Measurements from ENCODE around the gene ARHGEF39. TPM values are rescaled to one million over a fixed set of nuclear protein-coding genes. Genes with fewer than 3 reads are reported as not detected.

Gene ARHGEF39
- polyA plus RNA-seq, 3 donors = 0.13 to 0.53 (median 0.42) TPM

DNA sequence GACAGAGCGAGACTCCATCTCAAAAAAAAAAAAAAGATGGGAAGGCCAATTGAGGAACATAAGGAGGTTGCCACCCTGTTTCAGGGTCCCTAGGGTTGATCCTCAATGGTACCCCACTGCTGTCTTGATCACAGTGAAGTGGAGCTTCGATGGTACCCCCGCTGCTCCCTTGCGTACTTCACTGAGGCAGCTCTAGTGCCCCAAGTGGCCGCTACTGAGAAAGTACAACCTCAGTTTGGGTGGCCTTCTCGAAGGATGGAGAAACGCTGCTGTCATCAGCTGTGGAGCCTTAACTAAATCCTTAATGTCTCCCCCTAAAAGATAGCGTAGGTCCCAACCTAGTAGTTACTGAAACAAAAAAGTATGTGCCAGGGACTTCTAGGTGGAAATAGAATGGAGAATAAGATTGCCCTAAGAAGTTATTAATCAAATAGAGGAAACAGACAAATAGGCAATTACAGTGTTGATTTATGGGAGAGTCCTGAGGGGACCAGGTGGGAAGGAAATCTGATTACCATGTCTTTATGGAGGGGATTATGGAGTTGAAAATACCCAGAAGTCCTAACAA lies 53.7 kb downstream of the ARHGEF39 start:
- no peak overlapping the region for H2AFZ ChIP-seq (ENCODE audit: insufficient read depth, low read depth, low read length, poor library complexity, severe bottlenecking)
- H3K9me3 ChIP-seq (replicated peaks in 1 of 2; ENCODE audit: control insufficient read depth in 1 of 2, insufficient read depth in 1 of 2, low read length in 2 of 2) = no peaks in the 10 kb centered on the region
- H3K27me3 ChIP-seq (ENCODE audit: control insufficient read depth in 2 of 2, insufficient read depth in 2 of 2, low read length in 2 of 2) = no peaks in the 10 kb centered on the region
- no peak overlapping the region for H3K27ac ChIP-seq (ENCODE audit: low read depth in 1 of 2, low read length in 2 of 2)
- peak; percentile 41 to 60 (median 59) for DNase-seq
- H4K20me1 ChIP-seq (ENCODE audit: insufficient read depth, low read length) = peaks cover 7% of the 10 kb centered on the region
- H3K9me3 Mint-ChIP-seq = no peaks in the 10 kb centered on the region
- no peak overlapping the region for H3K4me3 ChIP-seq (replicated peaks in 1 of 3; ENCODE audit: low read depth in 2 of 3, low read length in 3 of 3)
- H3K27ac Mint-ChIP-seq = no peak overlapping the region
- TF ChIP-seq, protein P1, sequence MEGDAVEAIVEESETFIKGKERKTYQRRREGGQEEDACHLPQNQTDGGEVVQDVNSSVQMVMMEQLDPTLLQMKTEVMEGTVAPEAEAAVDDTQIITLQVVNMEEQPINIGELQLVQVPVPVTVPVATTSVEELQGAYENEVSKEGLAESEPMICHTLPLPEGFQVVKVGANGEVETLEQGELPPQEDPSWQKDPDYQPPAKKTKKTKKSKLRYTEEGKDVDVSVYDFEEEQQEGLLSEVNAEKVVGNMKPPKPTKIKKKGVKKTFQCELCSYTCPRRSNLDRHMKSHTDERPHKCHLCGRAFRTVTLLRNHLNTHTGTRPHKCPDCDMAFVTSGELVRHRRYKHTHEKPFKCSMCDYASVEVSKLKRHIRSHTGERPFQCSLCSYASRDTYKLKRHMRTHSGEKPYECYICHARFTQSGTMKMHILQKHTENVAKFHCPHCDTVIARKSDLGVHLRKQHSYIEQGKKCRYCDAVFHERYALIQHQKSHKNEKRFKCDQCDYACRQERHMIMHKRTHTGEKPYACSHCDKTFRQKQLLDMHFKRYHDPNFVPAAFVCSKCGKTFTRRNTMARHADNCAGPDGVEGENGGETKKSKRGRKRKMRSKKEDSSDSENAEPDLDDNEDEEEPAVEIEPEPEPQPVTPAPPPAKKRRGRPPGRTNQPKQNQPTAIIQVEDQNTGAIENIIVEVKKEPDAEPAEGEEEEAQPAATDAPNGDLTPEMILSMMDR (IDR thresholded peaks at IDR 0.05) = peak; percentile 84
- H3K9ac ChIP-seq (ENCODE audit: insufficient read depth, low read length, poor library complexity, severe bottlenecking) = no peak overlapping the region
- no peak overlapping the region for H3K4me2 ChIP-seq (replicated peaks; ENCODE audit: extremely low read depth, low read length, poor library complexity, severe bottlenecking)
- peaks cover 27 to 29% of the 10 kb centered on the region in 2 donors for H3K36me3 Mint-ChIP-seq
- peaks cover 6 to 17% (median 6%) of the 10 kb centered on the region in 3 donors for H3K27me3 Mint-ChIP-seq (ENCODE audit: low read depth in 3 of 3)
- H3K4me1 Mint-ChIP-seq = peaks cover 21% of the 10 kb centered on the region
- intact Hi-C loops (cut with micrococcal nuclease) = no loop called here
- peak overlapping the region in 1 of 2 donors; percentile 11 for H3K4me3 Mint-ChIP-seq
- H3K36me3 ChIP-seq (replicated peaks in 1 of 2; ENCODE audit: control insufficient read depth in 1 of 2, insufficient read depth in 2 of 2, low read length in 2 of 2) = peaks cover 28% of the 10 kb centered on the region in 2 donors
- 7% methylated on average over 4 of the region's 8 CpGs for WGBS (ENCODE audit: insufficient coverage)
- H3K4me1 ChIP-seq (ENCODE audit: control insufficient read depth in 1 of 2, insufficient read depth in 2 of 2, low read length in 2 of 2) = peaks cover 5 to 7% of the 10 kb centered on the region in 2 donors
- H3K79me2 ChIP-seq (ENCODE audit: insufficient read depth, low read length) = peaks cover 6% of the 10 kb centered on the region

DNA sequence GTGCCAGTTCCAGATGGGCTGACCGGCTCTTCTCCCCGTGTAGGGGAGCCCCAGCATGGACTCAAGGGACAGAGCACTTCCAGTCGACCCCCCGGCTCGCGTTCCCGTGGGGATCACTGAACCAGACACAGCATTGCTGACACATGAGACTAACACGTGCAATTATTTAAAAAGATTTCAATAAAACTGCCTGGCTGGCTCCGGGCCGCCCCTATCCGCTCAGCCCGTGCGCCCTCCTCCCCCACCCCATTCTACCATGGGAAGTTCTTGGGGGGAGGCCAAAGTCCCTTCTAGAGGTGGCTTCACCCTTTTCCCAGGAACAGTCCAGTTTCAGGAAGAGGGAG lies 55.2 kb downstream of the ARHGEF39 start:
- Mint-ChIP-seq H3K4me3 (no peak overlapping the region), H3K27ac (peak overlapping the region in 2 of 7 donors; percentile 21 to 69), H3K36me3 (peaks cover 25 to 29% of the 10 kb centered on the region in 2 donors), H3K9me3 (no peaks in the 10 kb centered on the region), H3K4me1 (peaks cover 22% of the 10 kb centered on the region), H3K27me3 (ENCODE audit: low read depth in 3 of 3) (peaks cover 2 to 5% (median 3%) of the 10 kb centered on the region in 3 donors)
- peaks cover 13% of the 10 kb centered on the region for H4K20me1 ChIP-seq (ENCODE audit: insufficient read depth, low read length)
- no peak for DNase-seq
- H3K27me3 ChIP-seq (ENCODE audit: control insufficient read depth in 2 of 2, insufficient read depth in 2 of 2, low read length in 2 of 2) = no peaks in the 10 kb centered on the region
- no peak overlapping the region for H3K9ac ChIP-seq (ENCODE audit: insufficient read depth, low read length, poor library complexity, severe bottlenecking)
- H3K9me3 ChIP-seq (replicated peaks in 1 of 2; ENCODE audit: control insufficient read depth in 1 of 2, insufficient read depth in 1 of 2, low read length in 2 of 2) = no peaks in the 10 kb centered on the region
- no peak overlapping the region for H3K27ac ChIP-seq (ENCODE audit: low read depth in 1 of 2, low read length in 2 of 2)
- H3K4me1 ChIP-seq (ENCODE audit: control insufficient read depth in 1 of 2, insufficient read depth in 2 of 2, low read length in 2 of 2) = peaks cover 13 to 17% of the 10 kb centered on the region in 2 donors
- 91% methylated on average over 5 of the region's 13 CpGs for WGBS (ENCODE audit: insufficient coverage)
- H3K79me2 ChIP-seq (ENCODE audit: insufficient read depth, low read length) = peaks cover 12% of the 10 kb centered on the region
- intact Hi-C loops (cut with micrococcal nuclease) = loop anchor here (5.0 to 10.0 kb wide), 5 partner anchors 48 to 205 kb away; partner anchors contain the start of genes CCDC107 (in 1 of the 2), CREB3 (in 1 of the 2), GBA2 (in 1 of the 2) and HINT2 (in 1 of the 2)
- H2AFZ ChIP-seq (ENCODE audit: insufficient read depth, low read depth, low read length, poor library complexity, severe bottlenecking) = no peak overlapping the region
- H3K36me3 ChIP-seq (replicated peaks in 1 of 2; ENCODE audit: control insufficient read depth in 1 of 2, insufficient read depth in 2 of 2, low read length in 2 of 2) = peaks cover 28% of the 10 kb centered on the region in 2 donors
- no peak overlapping the region for H3K4me3 ChIP-seq (replicated peaks in 1 of 3; ENCODE audit: low read depth in 2 of 3, low read length in 3 of 3)
- no peak overlapping the region for H3K4me2 ChIP-seq (replicated peaks; ENCODE audit: extremely low read depth, low read length, poor library complexity, severe bottlenecking)
- TF ChIP-seq, protein P1 (IDR thresholded peaks at IDR 0.05) = no peak

Small RNA genes lying within 50 kb of the gene (small RNA-seq; reads per million reads assigned to genes)
- gene RMRP (ENCODE audit: insufficient read length, low read depth) (not detected), gene RN7SL22P (ENCODE audit: insufficient read length, low read depth) (not detected)

Other genes starting within 250 kb of the ARHGEF39 start
- gene RUSC2, start 175.1 kb downstream of the ARHGEF39 start, polyA plus RNA-seq = 10 to 100 TPM in 1 of 3 donors, 1 to 10 TPM in 2; 2.2 to 18.8 (median 3.7) TPM
- gene TESK1, start 59.9 kb downstream of the ARHGEF39 start, polyA plus RNA-seq = 10 to 100 TPM in 1 of 3 donors, 1 to 10 TPM in 2; 2.9 to 38.3 (median 2.9) TPM
- gene CD72, start 46.8 kb downstream of the ARHGEF39 start, polyA plus RNA-seq = 1 to 10 TPM; 1.6 to 6.8 (median 1.8) TPM
- under 1 TPM in 2 of 3 donors, not detected in 1; 0.27 to 0.36 TPM for gene SIT1, start 14.3 kb downstream of the ARHGEF39 start, polyA plus RNA-seq
- 10 to 100 TPM in 1 of 3 donors, not detected in 2; 13.3 TPM for gene RMRP, start 7.2 kb downstream of the ARHGEF39 start, polyA plus RNA-seq
- 10 to 100 TPM; 17.2 to 32.6 (median 23.2) TPM for gene CCDC107, start 6.9 kb downstream of the ARHGEF39 start, polyA plus RNA-seq
- not detected for gene CA9, start 8.7 kb upstream of the ARHGEF39 start, polyA plus RNA-seq
- 1 to 10 TPM in 1 of 3 donors, not detected in 2; 7.7 TPM for gene TPM2, start 24.7 kb upstream of the ARHGEF39 start, polyA plus RNA-seq
- 100 to 1,000 TPM in 1 of 3 donors, 10 to 100 TPM in 2; 46.6 to 251 (median 93.0) TPM for gene TLN1, start 67.0 kb upstream of the ARHGEF39 start, polyA plus RNA-seq
- gene CREB3, start 67.5 kb upstream of the ARHGEF39 start, polyA plus RNA-seq = 10 to 100 TPM; 17.4 to 38.7 (median 32.2) TPM
- 100 to 1,000 TPM in 1 of 3 donors, 10 to 100 TPM in 2; 18.1 to 130 (median 26.4) TPM for gene GBA2, start 84.0 kb upstream of the ARHGEF39 start, polyA plus RNA-seq
- 1 to 10 TPM; 2.3 to 9.0 (median 3.3) TPM for gene RGP1, start 84.1 kb upstream of the ARHGEF39 start, polyA plus RNA-seq
- not detected for gene MSMP, start 89.1 kb upstream of the ARHGEF39 start, polyA plus RNA-seq
- gene NPR2, start 126.4 kb upstream of the ARHGEF39 start, polyA plus RNA-seq = under 1 TPM in 1 of 3 donors, not detected in 2; 0.48 TPM
- gene SPAG8, start 147.1 kb upstream of the ARHGEF39 start, polyA plus RNA-seq = 1 to 10 TPM in 1 of 3 donors, under 1 TPM in 2; 0.52 to 2.9 (median 0.68) TPM
- gene HINT2, start 149.8 kb upstream of the ARHGEF39 start, polyA plus RNA-seq = 10 to 100 TPM; 19.9 to 64.5 (median 59.1) TPM
- gene FAM221B, start 163.5 kb upstream of the ARHGEF39 start, polyA plus RNA-seq = under 1 TPM in 2 of 3 donors, not detected in 1; 0.05 to 0.63 TPM
- gene TMEM8B, start 164.0 kb upstream of the ARHGEF39 start, polyA plus RNA-seq = 10 to 100 TPM in 1 of 3 donors, 1 to 10 TPM in 2; 2.6 to 11.6 (median 3.8) TPM
- gene OR13J1, start 205.2 kb upstream of the ARHGEF39 start, polyA plus RNA-seq = not detected
- not detected for gene HRCT1, start 241.0 kb upstream of the ARHGEF39 start, polyA plus RNA-seq
- gene SPAAR, start 244.3 kb upstream of the ARHGEF39 start, polyA plus RNA-seq = not detected